Measurements from ENCODE around the gene CHIT1.

CHIT1 gene

GRCh38 chr1:203223012-203223775 lies 6.3 kb downstream of the CHIT1 start:
- no peak overlapping the region for H3K4me3 ChIP-seq (ENCODE audit: low read depth, low read length)
- no peak for DNase-seq (ENCODE audit: low read depth)
- no peak for TF ChIP-seq CTCF (IDR thresholded peaks at IDR 0.05; ENCODE audit: control insufficient read depth, extremely low read depth, insufficient read depth)

GRCh38 chr1:203219934-203220333 lies 9.5 kb downstream of the CHIT1 start:
- H3K4me3 ChIP-seq (ENCODE audit: low read depth, low read length) = no peak overlapping the region
- DNase-seq (ENCODE audit: low read depth) = no peak
- TF ChIP-seq CTCF (IDR thresholded peaks at IDR 0.05; ENCODE audit: control insufficient read depth, extremely low read depth, insufficient read depth) = no peak

GRCh38 chr1:203219171-203219570 lies 10.3 kb downstream of the CHIT1 start:
- DNase-seq (ENCODE audit: low read depth) = no peak
- no peak for TF ChIP-seq CTCF (IDR thresholded peaks at IDR 0.05; ENCODE audit: control insufficient read depth, extremely low read depth, insufficient read depth)
- H3K4me3 ChIP-seq (ENCODE audit: low read depth, low read length) = no peak overlapping the region

- H3K4me3 ChIP-seq (ENCODE audit: low read depth, low read length) = no peak overlapping the region
- no peak for TF ChIP-seq CTCF (IDR thresholded peaks at IDR 0.05; ENCODE audit: control insufficient read depth, extremely low read depth, insufficient read depth)
- DNase-seq (ENCODE audit: low read depth) = no peak
These were observed 11.8 kb downstream of the CHIT1 start for GRCh38 chr1:203217668-203218067.

GRCh38 chr1:203217139-203217655 lies 12.3 kb downstream of the CHIT1 start:
- no peak for TF ChIP-seq CTCF (IDR thresholded peaks at IDR 0.05; ENCODE audit: control insufficient read depth, extremely low read depth, insufficient read depth)
- no peak for DNase-seq (ENCODE audit: low read depth)

GRCh38 chr1:203216274-203217138 lies 13.0 kb downstream of the CHIT1 start:
- TF ChIP-seq CTCF (IDR thresholded peaks at IDR 0.05; ENCODE audit: control insufficient read depth, extremely low read depth, insufficient read depth) = peak; percentile 78
- peak; percentile 38 for DNase-seq (ENCODE audit: low read depth)
- H3K4me3 ChIP-seq (ENCODE audit: low read depth, low read length) = no peak overlapping the region

More at GRCh38 chr1:203217139-203217655, 12.3 kb downstream of the CHIT1 start:
- no peak overlapping the region for H3K4me3 ChIP-seq (ENCODE audit: low read depth, low read length)

All from LNCaP clone FGC (cell line).